Measurements from ENCODE around the gene FES.

DNA sequence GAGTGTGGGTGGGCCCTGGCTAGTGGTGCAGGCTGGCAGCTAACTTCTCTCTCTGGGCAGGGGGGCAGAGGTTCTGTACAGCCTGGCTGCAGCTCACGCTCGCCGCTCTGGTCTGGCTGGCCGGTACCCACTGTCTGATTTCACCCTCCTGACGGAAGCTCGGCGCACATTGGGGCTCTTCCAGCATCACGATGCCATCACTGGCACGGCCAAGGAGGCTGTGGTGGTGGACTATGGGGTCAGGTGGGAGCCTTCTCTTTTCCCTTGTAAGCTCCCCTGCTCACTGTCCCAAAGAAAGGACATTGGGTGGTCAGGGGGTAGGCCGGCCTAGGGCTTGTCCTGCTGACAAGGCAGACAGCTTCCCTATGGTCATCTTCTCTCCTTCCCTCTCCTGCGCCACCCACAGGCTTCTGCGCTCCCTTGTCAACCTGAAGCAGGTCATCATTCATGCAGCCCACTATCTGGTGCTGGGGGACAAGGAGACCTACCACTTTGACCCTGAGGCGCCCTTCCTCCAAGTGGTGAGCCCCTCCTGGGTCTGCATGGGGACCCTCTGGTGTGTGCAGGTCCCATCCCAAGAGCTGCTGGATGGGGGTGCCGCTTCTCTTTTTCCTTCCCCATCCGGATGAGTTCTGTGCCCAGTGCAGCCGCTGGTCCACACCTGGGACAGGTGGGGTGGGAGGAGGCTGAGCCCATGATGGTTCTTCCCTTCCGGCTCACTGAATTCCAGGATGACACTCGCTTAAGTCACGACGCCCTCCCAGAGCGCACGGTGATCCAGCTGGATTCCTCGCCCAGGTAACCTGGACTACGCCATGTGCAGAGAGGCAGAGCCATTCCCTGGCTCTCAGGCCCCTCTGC, 26.4 kb downstream of the FES start:
- no peak for TF ChIP-seq POLR2A (IDR thresholded peaks at IDR 0.05)
- TF ChIP-seq CTCF (IDR thresholded peaks at IDR 0.05), result no peak
